ENCODE data around the gene GGT6. TPM values are rescaled to one million over a fixed set of nuclear protein-coding genes. Genes with fewer than 3 reads are reported as not detected.

Gene GGT6
- polyA plus RNA-seq, 1 of the 3 experiments (the other 2 are of a cell fraction), result not detected

DNA sequence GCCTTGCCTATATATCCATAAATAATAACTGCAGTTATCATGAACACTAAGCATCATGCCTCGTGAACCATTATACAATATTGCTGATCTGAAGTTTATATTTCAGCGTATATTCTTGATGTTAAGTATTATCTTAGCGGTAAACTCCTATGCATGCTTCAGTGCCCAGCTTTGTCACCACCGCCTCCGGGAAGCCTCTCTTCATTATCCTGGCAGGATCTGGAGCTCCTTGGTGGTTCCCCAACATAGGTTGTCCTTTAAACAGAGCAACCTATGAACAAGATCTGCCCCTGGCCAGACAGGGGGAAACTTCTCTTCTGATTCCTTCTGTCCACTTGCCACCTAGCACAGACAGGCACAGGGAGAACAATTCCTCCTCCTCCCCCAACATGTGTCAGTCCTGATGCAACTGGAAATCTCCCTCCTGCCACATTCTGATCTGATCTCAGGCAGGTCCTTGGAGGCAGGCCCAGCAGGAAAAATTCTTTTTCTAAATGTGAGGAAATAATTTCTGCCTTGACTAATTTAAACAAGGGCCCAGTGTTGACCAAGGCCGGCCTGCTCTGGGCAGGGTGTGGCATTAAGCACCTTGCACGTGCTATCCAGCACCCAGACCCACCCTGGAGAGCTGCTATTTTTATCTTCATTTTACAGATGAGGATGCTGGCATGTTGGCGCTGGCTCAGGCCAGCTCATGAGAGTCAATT, 39.3 kb downstream of the GGT6 start:
- Histone ChIP-seq H3K36me3 (replicated peaks in 1 of 2; ENCODE audit: control insufficient read depth in 1 of 2, insufficient read depth in 2 of 2, low read length in 1 of 2) (no peaks in the 10 kb centered on the region), H3K9ac (no peak overlapping the region), H3K4me1 (ENCODE audit: control insufficient read depth in 1 of 2, insufficient read depth in 2 of 2, low read depth in 1 of 2, low read length in 1 of 2) (no peaks in the 10 kb centered on the region; a peak in 1 of 4 replicates), H3K79me2 (ENCODE audit: insufficient read depth) (no peaks in the 10 kb centered on the region), H3K9me3 (no peaks in the 10 kb centered on the region), H4K20me1 (ENCODE audit: insufficient read depth) (no peaks in the 10 kb centered on the region), H3K27ac (ENCODE audit: low read depth in 2 of 2, low read length in 1 of 2) (no peak overlapping the region), H3K9me2 (no peaks in the 10 kb centered on the region), H3K4me2 (no peak overlapping the region), H3K4me3 (ENCODE audit: low read depth in 2 of 2, low read length in 1 of 2) (no peak overlapping the region), H2AFZ (ENCODE audit: low read depth) (no peak overlapping the region), H3F3A (replicated peaks; ENCODE audit: insufficient read depth) (no peaks in the 10 kb centered on the region), H3K27me3 (ENCODE audit: insufficient read depth) (no peaks in the 10 kb centered on the region)
- WGBS (ENCODE audit: low lambda C conversion rate), result 80% methylated on average over 8 of the region's 8 CpGs
- ChIA-PET CTCF (no interaction called here), POLR2A (no interaction called here)
- DNase-seq, result no peak
- no peak for TF ChIP-seq EP300 (IDR thresholded peaks at IDR 0.05; ENCODE audit: borderline replicate concordance in 1 of 2, low read depth in 1 of 2, low read length in 1 of 2)
- no peak for TF ChIP-seq GABPA (IDR thresholded peaks at IDR 0.05; ENCODE audit: low read depth)
- no peak for TF ChIP-seq ELF1 (IDR thresholded peaks at IDR 0.05)
- TF ChIP-seq SMC3 (IDR thresholded peaks at IDR 0.05; ENCODE audit: low read depth, low read length), result no peak
- TF ChIP-seq POLR2AphosphoS5 (IDR thresholded peaks at IDR 0.05; ENCODE audit: low read depth, low read length), result no peak
- TF ChIP-seq GATA2 (CRISPR knock-in tag; IDR thresholded peaks at IDR 0.05), result no peak
- no peak for TF ChIP-seq NFIC (IDR thresholded peaks at IDR 0.05; ENCODE audit: borderline replicate concordance)
- no peak for TF ChIP-seq RXRA (IDR thresholded peaks at IDR 0.05; ENCODE audit: borderline replicate concordance, low read depth)
- TF ChIP-seq NRF1 (IDR thresholded peaks at IDR 0.05; ENCODE audit: low read depth, low read length), result no peak
- TF ChIP-seq RFX5 (IDR thresholded peaks at IDR 0.05; ENCODE audit: low read length), result no peak
- no peak for TF ChIP-seq RAD21 (IDR thresholded peaks at IDR 0.05; ENCODE audit: low read length)
- no peak for TF ChIP-seq CTCF (IDR thresholded peaks at IDR 0.05)
- no peak for TF ChIP-seq JUND (IDR thresholded peaks at IDR 0.05)
- TF ChIP-seq CHD2 (IDR thresholded peaks at IDR 0.05; ENCODE audit: low read length, partially characterized antibody), result no peak
- no peak for TF ChIP-seq USF2 (IDR thresholded peaks at IDR 0.05; ENCODE audit: borderline replicate concordance, low read depth, low read length)
- no peak for TF ChIP-seq TAF1 (IDR thresholded peaks at IDR 0.05; ENCODE audit: borderline replicate concordance, low read depth, low read length)
- no peak for TF ChIP-seq IRF3 (IDR thresholded peaks at IDR 0.05; ENCODE audit: low read depth, low read length)
- no peak for TF ChIP-seq TEAD4 (IDR thresholded peaks at IDR 0.05; ENCODE audit: borderline replicate concordance, insufficient read depth)

All from SK-N-SH (cell line).